NB4 (cell line): ENCODE measurements around the gene CHST1.

ENCODE experiments used
- DNase-seq: peaks from one replicate; pipeline ENCODE4 v3.0.0; 2010; ENCODE audit warnings: low read depth
- H3K4me3 ChIP-seq: one replicate; pipeline ENCODE4 v1.5.1; 2011; ENCODE audit warnings: mild to moderate bottlenecking, low read depth, low read length, moderate library complexity
- MYC ChIP-seq: IDR thresholded peaks from 2 replicates; pipeline ENCODE4 v1.6.1; 2011; ENCODE audit warnings: low read depth, low read length
- POLR2A ChIP-seq: IDR thresholded peaks from 2 replicates; pipeline ENCODE4 v1.6.1; 2011; ENCODE audit warnings: mild to moderate bottlenecking; ENCODE audit not compliant: insufficient read length; ENCODE audit errors: extremely low read depth
- TF ChIP-seq, protein P1 (sequence below): IDR thresholded peaks from one replicate; pipeline ENCODE4 v1.5.1; 2012; ENCODE audit warnings: low read depth, low read length
- TF ChIP-seq, protein P2 (sequence below): IDR thresholded peaks from 2 replicates; pipeline ENCODE4 v1.6.1; 2011; ENCODE audit warnings: low read depth, low read length

CHST1 gene

DNA sequence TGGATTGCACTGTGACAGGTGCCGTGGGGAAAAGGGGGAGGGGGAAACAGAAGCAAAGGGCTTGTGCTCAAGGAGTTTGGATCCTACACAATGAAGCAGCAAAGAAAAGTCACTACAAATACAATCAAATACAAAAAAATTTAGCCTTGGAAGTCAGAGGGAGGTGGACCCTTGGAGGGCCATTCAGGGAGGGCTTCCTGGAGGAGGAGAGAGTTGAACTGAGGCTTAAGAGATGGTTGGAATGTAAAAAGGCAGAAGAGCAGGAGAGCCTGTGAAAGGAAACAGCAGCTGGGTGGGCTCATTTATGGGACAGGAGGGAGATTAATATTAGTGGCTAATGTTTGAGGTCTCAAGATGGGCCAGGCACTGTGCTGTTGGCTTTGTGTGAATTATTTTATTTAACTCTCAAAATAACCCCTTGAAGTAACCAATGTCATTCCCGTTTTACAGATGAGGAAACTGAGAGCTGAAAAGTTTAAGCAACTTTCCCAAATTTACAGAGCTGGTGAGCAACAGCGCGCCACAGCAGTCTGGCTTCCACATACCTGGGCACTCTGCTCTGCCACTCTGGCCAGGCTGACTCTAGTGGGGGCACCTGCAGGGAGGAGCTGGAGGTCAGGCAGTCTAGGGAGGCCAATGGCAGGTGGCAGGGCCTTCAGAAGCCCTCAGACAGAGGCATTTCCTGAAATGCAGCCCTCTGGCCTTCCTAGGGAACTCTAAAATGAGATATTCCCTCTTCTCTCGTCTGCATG lies 2.7 kb upstream of the CHST1 start:
- DNase-seq, result no peak
- no peak overlapping the region for H3K4me3 ChIP-seq
- TF ChIP-seq, protein P1, sequence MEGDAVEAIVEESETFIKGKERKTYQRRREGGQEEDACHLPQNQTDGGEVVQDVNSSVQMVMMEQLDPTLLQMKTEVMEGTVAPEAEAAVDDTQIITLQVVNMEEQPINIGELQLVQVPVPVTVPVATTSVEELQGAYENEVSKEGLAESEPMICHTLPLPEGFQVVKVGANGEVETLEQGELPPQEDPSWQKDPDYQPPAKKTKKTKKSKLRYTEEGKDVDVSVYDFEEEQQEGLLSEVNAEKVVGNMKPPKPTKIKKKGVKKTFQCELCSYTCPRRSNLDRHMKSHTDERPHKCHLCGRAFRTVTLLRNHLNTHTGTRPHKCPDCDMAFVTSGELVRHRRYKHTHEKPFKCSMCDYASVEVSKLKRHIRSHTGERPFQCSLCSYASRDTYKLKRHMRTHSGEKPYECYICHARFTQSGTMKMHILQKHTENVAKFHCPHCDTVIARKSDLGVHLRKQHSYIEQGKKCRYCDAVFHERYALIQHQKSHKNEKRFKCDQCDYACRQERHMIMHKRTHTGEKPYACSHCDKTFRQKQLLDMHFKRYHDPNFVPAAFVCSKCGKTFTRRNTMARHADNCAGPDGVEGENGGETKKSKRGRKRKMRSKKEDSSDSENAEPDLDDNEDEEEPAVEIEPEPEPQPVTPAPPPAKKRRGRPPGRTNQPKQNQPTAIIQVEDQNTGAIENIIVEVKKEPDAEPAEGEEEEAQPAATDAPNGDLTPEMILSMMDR, result no peak
- TF ChIP-seq POLR2A (no peak), MYC (no peak)
- TF ChIP-seq, protein P2, sequence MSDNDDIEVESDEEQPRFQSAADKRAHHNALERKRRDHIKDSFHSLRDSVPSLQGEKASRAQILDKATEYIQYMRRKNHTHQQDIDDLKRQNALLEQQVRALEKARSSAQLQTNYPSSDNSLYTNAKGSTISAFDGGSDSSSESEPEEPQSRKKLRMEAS, result no peak

DNA sequence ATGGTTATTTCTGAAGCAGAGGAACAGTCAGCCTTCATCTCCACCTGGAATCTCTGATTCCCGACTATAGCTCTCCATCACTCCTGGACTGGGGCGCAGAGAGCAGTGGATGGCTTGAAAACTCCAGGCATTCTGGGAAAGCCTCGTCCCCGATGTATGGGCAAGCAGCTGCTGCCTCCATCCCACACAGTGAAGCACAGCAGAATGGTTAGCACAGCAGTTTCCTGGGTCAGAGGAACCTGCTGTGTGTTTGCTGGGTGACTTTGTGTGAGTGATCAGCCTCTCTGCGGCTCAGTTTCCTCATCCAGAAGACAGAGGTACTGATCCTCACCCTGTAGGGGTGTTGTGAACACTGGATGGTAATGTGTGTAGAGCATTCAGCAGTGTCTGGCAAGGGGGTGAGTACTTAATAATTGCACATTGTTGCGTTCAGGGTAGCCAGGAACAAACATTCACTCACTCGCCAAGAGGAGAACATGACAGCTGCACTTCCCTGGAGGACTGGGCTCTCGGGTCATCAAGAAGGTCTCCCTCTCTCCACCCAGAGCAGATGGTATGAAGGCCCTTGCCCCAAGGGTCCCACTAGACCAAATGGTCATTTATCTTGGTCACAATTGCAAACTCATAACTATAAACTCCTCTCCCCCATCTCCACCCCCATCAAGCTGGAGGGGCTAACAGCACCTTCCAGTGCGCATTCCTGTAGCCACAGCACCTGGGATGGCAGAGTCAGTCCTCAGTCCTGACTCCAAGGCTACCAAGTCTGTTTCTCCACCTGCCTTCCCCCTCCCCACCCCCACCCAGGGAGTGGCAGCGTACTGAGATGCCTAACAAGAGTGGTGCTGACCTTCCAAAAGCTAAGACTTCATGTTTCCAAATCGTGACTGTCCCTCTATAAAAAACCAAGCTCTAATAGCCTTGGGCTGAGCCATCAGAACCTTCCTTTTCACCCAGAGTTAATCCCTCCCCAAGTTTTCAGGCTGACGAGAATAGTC lies 1.5 kb upstream of the CHST1 start:
- TF ChIP-seq MYC, result no peak
- TF ChIP-seq, protein P2, result no peak
- TF ChIP-seq POLR2A, result no peak
- TF ChIP-seq, protein P1, result no peak
- DNase-seq, result no peak

DNA sequence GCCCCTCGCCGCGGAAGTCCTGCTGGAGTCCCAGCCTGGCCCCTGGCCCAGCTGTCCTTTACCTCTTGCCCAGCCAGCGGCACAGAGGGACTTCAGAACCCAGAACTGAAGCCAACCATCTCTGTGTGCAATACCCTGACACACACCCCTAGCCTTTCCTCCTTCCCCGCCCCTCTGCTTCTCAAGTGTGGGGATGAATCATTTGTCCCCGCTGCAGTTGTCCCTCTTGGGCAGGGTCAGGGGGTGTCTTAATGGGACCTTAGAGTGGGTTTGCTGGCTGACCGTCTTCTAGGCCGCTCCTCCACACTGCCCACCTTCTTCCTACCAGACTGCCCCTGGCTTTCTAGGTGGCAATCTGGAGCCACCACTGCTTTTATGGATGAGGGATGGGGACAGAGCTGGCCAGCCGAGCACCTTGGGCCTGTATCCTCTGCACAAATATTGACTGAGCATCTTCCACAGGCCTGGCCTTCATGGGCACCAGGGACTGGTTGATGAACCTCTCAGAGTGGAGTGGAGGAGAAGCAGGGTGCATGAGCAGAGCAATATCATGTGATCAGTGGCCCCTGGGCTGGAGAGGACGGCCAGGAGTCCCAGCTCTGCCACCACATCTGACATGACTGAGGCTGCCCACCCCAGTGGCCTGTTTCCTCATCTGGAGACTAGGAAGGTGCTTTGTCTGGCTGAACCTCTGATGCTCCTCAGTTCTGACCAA lies 668 bp upstream of the CHST1 start:
- TF ChIP-seq, protein P1, result no peak
- TF ChIP-seq MYC (no peak), POLR2A (no peak)
- TF ChIP-seq, protein P2, result no peak
- peak; percentile 16 for DNase-seq
- no peak overlapping the region for H3K4me3 ChIP-seq

More for the DNA sequence above, 1.5 kb upstream of the CHST1 start:
- H3K4me3 ChIP-seq, result no peak overlapping the region

DNA sequence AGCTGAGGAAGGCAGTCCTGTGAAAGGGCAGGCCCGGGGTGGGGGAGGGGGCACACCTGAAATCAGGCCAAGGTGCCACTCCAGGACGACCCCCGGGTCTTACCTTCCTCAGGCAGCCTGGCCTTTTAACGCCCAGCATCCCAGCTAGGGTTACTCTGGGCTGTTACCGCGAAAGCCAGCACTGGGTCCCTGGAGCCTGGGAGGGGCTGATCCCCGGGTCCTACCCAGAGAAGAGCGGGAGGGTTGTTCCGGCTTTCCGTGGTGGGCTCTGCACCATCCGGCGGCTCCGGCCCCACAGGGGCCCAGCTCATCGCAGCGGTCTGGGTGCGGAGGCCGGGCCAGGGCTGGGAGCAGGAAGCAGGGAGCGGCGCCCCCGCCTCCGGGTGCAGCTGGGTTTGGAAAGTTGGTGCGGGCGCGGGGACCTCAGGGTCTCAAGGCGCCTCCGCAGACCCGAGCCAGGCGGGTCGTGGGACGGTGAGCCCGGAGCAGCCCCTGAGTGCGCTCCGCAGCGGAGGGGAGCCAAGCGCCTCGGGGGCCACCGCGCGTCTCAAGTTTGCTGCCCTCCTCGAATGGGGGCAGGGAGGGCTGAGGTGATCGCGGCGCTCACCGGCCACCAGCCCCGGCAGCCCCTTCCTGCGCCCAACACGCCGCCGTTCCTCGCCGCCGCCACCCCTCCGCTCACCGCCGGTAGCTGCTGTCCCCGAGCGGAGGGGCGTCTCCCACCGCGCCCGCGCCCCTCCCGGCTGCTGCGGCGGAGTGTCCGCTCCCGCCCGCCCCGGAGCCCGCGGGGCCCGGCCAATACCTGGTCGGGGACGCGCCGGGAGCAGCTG lies 831 bp downstream of the CHST1 start:
- H3K4me3 ChIP-seq, result no peak overlapping the region
- TF ChIP-seq MYC (no peak), POLR2A (no peak)
- TF ChIP-seq, protein P2, result no peak
- TF ChIP-seq, protein P1, result no peak
- no peak for DNase-seq
